ENCODE measurements around the gene USP33. TPM values are rescaled to one million over a fixed set of nuclear protein-coding genes. Genes with fewer than 3 reads are reported as not detected.
A peak's percentile ranks its signal among the peaks of the same experiment; 100 is the strongest.
"Not testable (repeated sequence)": the region's sequence is repeated elsewhere in the genome, so short reads cannot be mapped to it uniquely, and the experiment has no call there.

Gene USP33
- total RNA-seq, 4 donors from 2014 or later: 67.1 to 193 (median 123) TPM

DNA sequence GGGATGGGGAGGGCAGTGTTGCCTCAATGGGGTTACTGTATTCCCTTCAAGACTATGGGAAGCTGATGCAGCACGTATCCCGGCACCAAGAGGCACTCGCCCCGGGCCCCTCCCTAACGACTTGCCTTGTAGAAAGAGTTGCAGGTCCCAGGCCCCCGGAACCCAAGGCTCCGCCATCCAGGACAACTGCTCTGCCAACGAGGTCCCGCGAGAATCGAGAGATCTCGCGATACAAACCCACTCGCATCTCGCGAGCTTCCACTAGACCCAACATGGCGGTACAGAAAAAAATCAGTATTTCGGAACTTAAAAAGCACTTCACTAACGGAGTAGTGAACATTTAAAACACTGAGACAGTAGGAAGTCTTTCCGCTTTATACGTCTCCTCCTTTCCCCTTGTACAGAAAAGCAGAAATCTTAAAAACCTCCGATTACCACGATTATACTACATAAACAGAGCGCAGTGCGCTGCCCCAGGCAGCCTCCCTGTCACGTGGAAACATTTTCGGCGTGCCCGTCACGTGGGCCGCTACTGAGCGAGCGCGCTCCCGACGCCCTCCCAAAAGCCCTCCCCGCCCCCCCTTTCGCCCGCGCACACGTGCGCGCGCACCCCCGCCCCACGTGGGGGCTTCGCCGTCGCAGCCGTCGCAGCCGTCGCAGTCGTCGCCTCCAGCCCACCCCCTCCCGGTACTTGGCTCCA, 77.0 kb downstream of the USP33 start, which contains the start of gene ZZZ3:
Gene ZZZ3, minus strand, starts transcription at position 199 of the 700 bp plus-strand sequence. CDS start 49,304 bp downstream, outside the sequence.
- Histone ChIP-seq H3K27me3 (no peaks in the 10 kb centered on the region), H3K27ac (peak within 1 kb of the TSS; percentile 91 to 96), H3K4me3 (peak within 1 kb of the TSS; percentile 78 to 80), H3K4me1 (no peaks in the 10 kb centered on the region), H3K9me3 (no peaks in the 10 kb centered on the region), H3K36me3 (no peaks in the 10 kb centered on the region)
- intact Hi-C loops (cut with DNase I; ENCODE audit: low total_unique reads): no loop called here
- peak; percentile 94 to 95 for DNase-seq
- TF ChIP-seq POLR2A (IDR thresholded peaks at IDR 0.05): peak in 1 of 2 donors; percentile 8
- TF ChIP-seq, protein P1, sequence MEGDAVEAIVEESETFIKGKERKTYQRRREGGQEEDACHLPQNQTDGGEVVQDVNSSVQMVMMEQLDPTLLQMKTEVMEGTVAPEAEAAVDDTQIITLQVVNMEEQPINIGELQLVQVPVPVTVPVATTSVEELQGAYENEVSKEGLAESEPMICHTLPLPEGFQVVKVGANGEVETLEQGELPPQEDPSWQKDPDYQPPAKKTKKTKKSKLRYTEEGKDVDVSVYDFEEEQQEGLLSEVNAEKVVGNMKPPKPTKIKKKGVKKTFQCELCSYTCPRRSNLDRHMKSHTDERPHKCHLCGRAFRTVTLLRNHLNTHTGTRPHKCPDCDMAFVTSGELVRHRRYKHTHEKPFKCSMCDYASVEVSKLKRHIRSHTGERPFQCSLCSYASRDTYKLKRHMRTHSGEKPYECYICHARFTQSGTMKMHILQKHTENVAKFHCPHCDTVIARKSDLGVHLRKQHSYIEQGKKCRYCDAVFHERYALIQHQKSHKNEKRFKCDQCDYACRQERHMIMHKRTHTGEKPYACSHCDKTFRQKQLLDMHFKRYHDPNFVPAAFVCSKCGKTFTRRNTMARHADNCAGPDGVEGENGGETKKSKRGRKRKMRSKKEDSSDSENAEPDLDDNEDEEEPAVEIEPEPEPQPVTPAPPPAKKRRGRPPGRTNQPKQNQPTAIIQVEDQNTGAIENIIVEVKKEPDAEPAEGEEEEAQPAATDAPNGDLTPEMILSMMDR (IDR thresholded peaks at IDR 0.05): no peak

DNA sequence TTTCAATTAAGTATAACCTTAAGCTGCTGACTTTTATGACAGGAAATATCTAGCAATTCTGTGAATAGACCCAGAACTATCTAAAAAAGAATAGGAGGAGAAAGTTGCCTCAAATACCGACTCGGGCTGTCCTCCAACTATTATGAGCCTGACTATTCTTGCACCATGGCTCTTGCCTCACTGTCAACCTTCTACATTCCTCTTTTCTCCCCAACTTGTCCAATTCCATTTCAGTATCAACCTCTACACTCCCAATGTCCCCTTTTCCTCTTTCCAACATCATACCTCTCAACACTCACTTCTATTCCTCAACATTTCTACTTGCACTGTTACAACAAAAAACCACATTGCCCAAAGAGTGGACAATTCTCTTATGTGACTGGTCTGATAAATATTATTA, 79.5 kb downstream of the USP33 start:
- Histone ChIP-seq H3K9me3 (no peaks in the 10 kb centered on the region), H3K27ac (no peak overlapping the region), H3K27me3 (no peaks in the 10 kb centered on the region), H3K36me3 (no peaks in the 10 kb centered on the region), H3K4me3 (no peak overlapping the region), H3K4me1 (peaks cover 0 to 4% of the 10 kb centered on the region in 2 donors)
- no peak for TF ChIP-seq POLR2A (IDR thresholded peaks at IDR 0.05)
- TF ChIP-seq, protein P1 (IDR thresholded peaks at IDR 0.05): no peak
- intact Hi-C loops (cut with DNase I; ENCODE audit: low total_unique reads): no loop called here
- DNase-seq: no peak

DNA sequence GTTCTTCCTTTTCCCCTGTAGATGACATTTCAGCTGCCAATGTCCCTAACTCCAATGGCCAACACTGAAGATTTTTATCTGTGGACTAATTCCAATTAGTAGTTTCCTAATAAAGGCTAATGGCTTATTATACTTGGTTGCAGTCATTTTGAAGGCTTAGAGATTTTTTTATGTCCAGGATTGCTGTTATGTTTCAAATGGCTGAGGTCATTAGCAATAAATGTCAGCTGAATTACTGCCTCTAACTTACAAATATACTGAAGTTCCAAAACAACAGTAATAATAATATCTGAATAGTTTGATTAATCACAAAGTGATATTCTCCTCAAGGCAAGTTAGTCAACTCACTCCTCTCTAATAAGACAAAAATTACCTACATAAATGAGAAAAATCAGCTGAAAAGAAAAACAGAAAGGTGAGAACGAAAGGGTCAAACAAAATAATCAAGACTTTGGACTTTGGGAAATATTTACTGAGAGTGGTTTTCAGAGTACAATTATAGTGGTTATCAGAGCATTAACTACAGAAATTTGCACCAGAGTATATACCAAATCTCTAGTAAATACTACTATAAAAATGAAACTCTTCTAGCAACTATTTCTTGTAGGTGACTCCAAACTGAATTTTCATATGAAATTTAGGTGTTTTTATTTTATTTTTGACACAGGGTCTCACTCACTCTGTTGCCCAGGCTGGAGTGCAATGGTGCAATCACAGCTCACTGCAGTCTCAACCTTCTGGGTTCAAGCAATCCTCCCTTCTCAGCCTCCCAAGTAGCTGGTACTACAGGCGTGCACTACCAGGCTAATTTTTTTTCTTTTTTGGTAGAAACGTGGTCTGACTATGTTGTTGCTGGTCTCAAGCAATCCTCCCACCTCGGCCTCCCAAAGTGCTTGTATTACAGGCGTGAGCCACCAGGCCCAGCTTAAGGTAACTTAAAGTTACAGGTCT, 80.7 kb downstream of the USP33 start:
- Histone ChIP-seq H3K4me1 (peaks cover 0 to 4% of the 10 kb centered on the region in 2 donors), H3K27me3 (no peaks in the 10 kb centered on the region), H3K4me3 (no peak overlapping the region), H3K9me3 (no peaks in the 10 kb centered on the region), H3K36me3 (no peaks in the 10 kb centered on the region), H3K27ac (no peak overlapping the region)
- DNase-seq: no peak
- TF ChIP-seq, protein P1 (IDR thresholded peaks at IDR 0.05): no peak
- TF ChIP-seq POLR2A (IDR thresholded peaks at IDR 0.05): no peak
- intact Hi-C loops (cut with DNase I; ENCODE audit: low total_unique reads): no loop called here

GRCh38 chr1:77674807-77675206, 84.8 kb downstream of the USP33 start:
- H3K27ac ChIP-seq; H3K4me1 ChIP-seq; H3K9me3 ChIP-seq; H3K27me3 ChIP-seq; intact Hi-C loops (cut with DNase I; ENCODE audit: low total_unique reads); DNase-seq; H3K4me3 ChIP-seq; H3K36me3 ChIP-seq: not testable (repeated sequence)

- no peak for DNase-seq
- no peaks in the 10 kb centered on the region for H3K36me3 ChIP-seq
- no peak for TF ChIP-seq POLR2A (IDR thresholded peaks at IDR 0.05)
- TF ChIP-seq, protein P1 (IDR thresholded peaks at IDR 0.05): no peak
- no peak overlapping the region for H3K27ac ChIP-seq
- no peak overlapping the region for H3K4me3 ChIP-seq
- no peaks in the 10 kb centered on the region for H3K27me3 ChIP-seq
- H3K4me1 ChIP-seq: peaks cover 0 to 10% of the 10 kb centered on the region in 2 donors
- intact Hi-C loops (cut with DNase I; ENCODE audit: low total_unique reads): no loop called here
- no peaks in the 10 kb centered on the region for H3K9me3 ChIP-seq
Observed at GRCh38 chr1:77673716-77674355, 85.8 kb downstream of the USP33 start.
